Measurements from ENCODE around the gene PAK1.

DNA sequence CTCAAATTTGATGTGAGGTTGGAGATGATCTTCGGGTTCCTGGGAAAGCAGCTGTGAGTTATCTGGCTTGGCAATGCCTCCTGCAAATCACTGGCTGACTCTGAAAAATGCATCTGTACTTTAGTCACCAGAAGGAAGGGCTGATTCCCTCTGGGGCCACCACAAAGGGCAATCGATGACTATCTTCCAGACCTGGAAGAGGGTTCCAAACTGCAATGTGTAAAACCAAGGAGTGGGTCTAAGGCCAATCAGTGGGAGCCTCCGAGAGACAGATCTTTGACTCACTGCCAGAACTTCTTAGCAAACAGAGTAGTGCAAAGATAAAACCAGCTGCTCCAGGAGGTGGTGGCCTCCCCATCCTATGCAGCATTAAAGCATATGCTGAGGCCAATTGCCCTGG lies 29.1 kb upstream of the PAK1 start:
- TF ChIP-seq ETV6 (conservative IDR thresholded peaks at IDR 0.05 in 1 of 2, IDR thresholded peaks at IDR 0.05 in 1 of 2; ENCODE audit: borderline replicate concordance in 1 of 2, low read depth in 1 of 2): no peak
- no peak for TF ChIP-seq EP300 (IDR thresholded peaks at IDR 0.05; ENCODE audit: borderline replicate concordance in 1 of 2, control insufficient read depth in 1 of 2, low read depth in 2 of 2, low read length in 2 of 2)
- no peak for TF ChIP-seq SRF (IDR thresholded peaks at IDR 0.05; ENCODE audit: low read depth in 2 of 2, low read length in 2 of 2)
- TF ChIP-seq EZH2 (IDR thresholded peaks at IDR 0.05; ENCODE audit: borderline replicate concordance, control insufficient read depth, low read depth, low read length): no peak
- no peak for TF ChIP-seq ZNF384 (IDR thresholded peaks at IDR 0.05; ENCODE audit: borderline replicate concordance, low read depth, low read length)
- no peak for TF ChIP-seq CTCF (IDR thresholded peaks at IDR 0.05 in 2 of 3, conservative IDR thresholded peaks at IDR 0.05 in 1 of 3; ENCODE audit: control insufficient read depth in 2 of 3, extremely low read depth in 1 of 3, insufficient read depth in 1 of 3, low read depth in 3 of 3, low read length in 3 of 3)
- no peak for TF ChIP-seq MXI1 (IDR thresholded peaks at IDR 0.05; ENCODE audit: low read depth, low read length)
- no peak for TF ChIP-seq ZBTB40 (IDR thresholded peaks at IDR 0.05; ENCODE audit: borderline replicate concordance)
- no peak for TF ChIP-seq CEBPB (IDR thresholded peaks at IDR 0.05; ENCODE audit: borderline replicate concordance in 1 of 2, low read depth in 2 of 2, low read length in 2 of 2)
- TF ChIP-seq FOS (IDR thresholded peaks at IDR 0.05; ENCODE audit: borderline replicate concordance, extremely low read depth, insufficient read length): no peak
- TF ChIP-seq YY1 (IDR thresholded peaks at IDR 0.05; ENCODE audit: low read depth, low read length): no peak
- no peak for TF ChIP-seq ESRRA (IDR thresholded peaks at IDR 0.05; ENCODE audit: low read length)
- no peak for TF ChIP-seq SIX5 (IDR thresholded peaks at IDR 0.05; ENCODE audit: low read depth, low read length, severe bottlenecking)
- no peak for TF ChIP-seq POLR2A (IDR thresholded peaks at IDR 0.05; ENCODE audit: low read depth, low read length)

All from GM12878 (cell line).